NT2/D1 (cell line): ENCODE results near the gene RORC.

Experiments used
- YY1 ChIP-seq: IDR thresholded peaks from 2 replicates; pipeline ENCODE4 v1.6.1; 2011; ENCODE audit not compliant: insufficient read length, insufficient read depth
- ZNF274 ChIP-seq: IDR thresholded peaks from 2 replicates; pipeline ENCODE4 v1.6.1; 2011; ENCODE audit warnings: mild to moderate bottlenecking, low read depth, low read length

GRCh38 chr1:151776665-151777062, 54.9 kb downstream of the RORC start:
- TF ChIP-seq ZNF274, result no peak
- TF ChIP-seq YY1, result no peak
